Stimulated activated CD4-positive, alpha-beta T cell treated with anti-CD3 and anti-CD28 coated beads, Interleukin-15, amount 100 ng/mL, for 48 hours (primary cell): Measurements from ENCODE around the gene KRTAP5-9.
"Not testable (repeated sequence)": the region's sequence is repeated elsewhere in the genome, so short reads cannot be mapped to it uniquely, and the experiment has no call there.

ENCODE experiments used
- DNase-seq, 2 donors: peaks; one replicate each; pipeline ENCODE4 v3.0.0-alpha.2; 2020; ENCODE audit warnings: low read depth in 2 of 2

Gene KRTAP5-9

GRCh38 chr11:71548120-71548519 is at the start of gene KRTAP5-9:
Gene KRTAP5-9, plus strand, starts transcription at chr11:71548420. Its CDS starts 238 bp downstream, at chr11:71548658.
- DNase-seq: no peak

GRCh38 chr11:71499125-71499524 is 49.1 kb upstream of the KRTAP5-9 start:
- no peak for DNase-seq

- no peak for DNase-seq
These were observed 48.7 kb upstream of the KRTAP5-9 start for GRCh38 chr11:71499546-71499945.

GRCh38 chr11:71500601-71501021 is 47.6 kb upstream of the KRTAP5-9 start:
- no peak for DNase-seq

- no peak for DNase-seq
These were observed 46.9 kb upstream of the KRTAP5-9 start for GRCh38 chr11:71501071-71501985.

GRCh38 chr11:71502026-71502425 is 46.2 kb upstream of the KRTAP5-9 start:
- no peak for DNase-seq

- no peak for DNase-seq
These were observed 45.3 kb upstream of the KRTAP5-9 start for GRCh38 chr11:71502871-71503435.

DNA sequence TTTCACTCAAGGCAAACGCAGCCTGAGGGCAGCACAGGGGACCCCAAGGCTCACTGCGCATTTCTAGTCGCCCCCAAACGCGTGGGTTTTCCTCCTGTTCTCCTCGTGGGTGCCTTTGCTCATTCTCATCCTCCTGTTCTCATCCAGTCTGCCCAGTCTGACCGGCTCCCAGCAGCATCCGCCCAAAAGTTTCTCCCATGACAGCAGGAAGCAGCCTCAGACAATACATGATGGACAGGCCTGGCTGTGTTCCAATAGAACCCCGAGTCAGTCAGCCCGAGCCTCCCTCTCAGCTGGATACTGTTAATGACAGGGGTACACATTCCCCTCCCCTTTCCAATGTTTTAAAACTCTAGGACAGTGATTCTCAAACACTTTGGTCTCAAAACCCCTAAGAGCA is 43.7 kb upstream of the KRTAP5-9 start:
- no peak for DNase-seq

DNA sequence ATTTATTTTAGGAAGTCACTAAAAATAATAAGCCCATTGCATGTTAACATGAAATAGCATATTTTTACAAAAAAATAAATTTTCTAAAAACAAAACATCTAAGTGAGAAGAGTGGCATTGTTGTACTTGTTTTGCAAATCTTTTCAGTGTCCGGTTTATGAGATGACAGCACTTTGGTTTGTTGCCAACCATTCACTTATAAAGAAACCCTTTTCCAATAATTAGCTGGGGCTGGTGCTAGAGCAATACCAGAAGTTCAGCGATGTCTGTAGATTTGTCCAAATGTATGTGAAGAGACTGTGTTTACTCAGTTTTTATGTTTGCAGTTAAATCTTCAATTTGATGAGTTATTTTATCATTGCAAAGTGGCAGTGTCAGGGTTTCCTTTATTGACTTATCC is 43.2 kb upstream of the KRTAP5-9 start:
- DNase-seq: no peak

DNA sequence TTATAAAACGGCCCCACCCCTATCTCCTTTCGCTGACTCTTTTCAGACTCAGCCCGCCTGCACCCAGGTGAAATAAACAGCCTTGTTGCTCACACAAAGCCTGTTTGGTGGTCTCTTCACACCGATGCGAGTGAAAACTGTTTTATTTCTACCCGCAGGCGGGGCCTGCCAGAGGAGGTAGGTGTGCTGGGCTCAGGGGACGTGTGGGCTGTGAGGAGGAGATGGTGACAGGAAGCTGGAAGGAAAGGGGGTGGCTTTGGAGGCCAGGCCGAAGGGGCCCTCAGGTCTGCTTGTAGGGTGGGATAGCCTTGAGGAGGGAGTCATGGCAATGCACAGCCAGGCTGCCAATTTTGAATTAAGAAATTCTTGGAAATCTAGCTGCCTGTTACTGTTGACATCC is 42.4 kb upstream of the KRTAP5-9 start:
- no peak for DNase-seq

DNA sequence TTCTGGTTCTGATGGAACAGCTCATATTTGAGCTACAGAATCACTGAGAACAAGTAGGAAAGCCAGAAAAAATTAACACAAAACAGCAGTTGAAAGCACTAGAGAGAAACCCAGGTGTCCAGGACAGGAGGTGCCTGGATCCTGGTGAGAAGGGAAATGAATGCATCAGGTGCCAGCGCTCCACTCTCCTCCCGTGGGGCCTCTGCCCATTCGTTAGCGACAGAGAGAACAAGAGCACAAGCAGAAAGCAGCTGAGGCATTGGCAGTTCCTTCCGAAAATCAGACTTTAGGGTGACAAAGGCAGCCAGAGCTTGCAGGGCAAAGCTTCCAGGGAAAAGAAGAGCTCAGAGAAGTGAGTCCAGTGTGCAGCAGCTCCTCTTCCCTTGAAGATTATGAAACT is 41.1 kb upstream of the KRTAP5-9 start:
- DNase-seq: no peak

- DNase-seq: no peak
These were observed 29.4 kb upstream of the KRTAP5-9 start for GRCh38 chr11:71518506-71519471.

DNA sequence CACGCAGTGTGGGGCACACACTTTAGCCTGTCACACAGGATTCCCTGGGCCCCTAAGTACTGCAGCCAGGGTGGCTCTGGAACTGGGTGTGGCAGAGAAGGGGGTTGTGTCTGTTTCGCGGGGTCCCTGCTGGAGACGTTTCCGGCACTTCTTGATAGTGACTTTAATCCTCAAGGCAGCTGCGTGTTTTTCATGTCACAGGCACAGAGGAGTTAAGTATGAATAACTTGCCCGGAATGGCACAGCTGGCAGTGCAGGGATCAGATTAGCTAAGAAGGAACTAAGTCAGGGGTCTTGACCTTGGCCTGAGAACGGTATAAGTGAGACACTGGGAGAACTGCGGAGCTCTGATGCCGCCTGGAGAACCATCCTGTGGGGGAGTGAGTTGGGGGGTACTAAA is 28.7 kb upstream of the KRTAP5-9 start:
- no peak for DNase-seq

DNA sequence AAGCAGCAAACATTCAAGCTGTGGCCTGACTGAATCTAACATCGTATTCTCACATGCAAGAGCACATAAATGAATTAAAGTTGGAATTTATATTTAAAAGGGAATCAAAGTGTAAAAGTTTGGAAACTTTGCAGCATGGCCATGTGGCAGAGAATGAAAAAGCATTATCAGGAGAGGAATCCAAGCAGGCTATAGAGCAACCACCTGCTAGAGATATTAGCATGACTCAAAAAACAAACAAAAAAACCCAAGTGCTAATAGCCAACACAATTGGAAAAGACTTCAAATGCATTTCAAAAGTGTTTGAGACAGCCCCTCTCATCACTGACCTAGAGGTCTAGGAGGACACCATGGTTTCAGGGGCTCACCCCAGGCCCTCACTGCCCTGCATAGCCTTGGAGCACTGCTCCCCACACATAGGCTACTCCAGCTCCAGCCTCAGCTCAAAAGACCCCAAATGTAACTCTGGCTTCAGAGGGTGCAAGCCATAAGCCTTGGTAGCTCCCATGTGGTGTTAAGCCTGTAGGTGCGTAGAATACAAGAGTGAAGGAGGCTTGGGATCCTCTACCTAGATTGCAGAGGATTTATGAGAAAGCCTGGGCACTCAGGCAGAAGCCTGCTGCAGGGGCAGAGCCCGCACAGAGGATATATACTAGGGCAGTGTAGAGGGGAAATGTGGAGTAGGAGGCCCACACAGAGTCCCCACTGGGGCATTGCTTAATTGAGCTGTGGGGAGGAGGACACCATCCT is 22.9 kb upstream of the KRTAP5-9 start:
- no peak for DNase-seq

- DNase-seq: no peak
These were observed 22.2 kb upstream of the KRTAP5-9 start for GRCh38 chr11:71525938-71526495.

DNA sequence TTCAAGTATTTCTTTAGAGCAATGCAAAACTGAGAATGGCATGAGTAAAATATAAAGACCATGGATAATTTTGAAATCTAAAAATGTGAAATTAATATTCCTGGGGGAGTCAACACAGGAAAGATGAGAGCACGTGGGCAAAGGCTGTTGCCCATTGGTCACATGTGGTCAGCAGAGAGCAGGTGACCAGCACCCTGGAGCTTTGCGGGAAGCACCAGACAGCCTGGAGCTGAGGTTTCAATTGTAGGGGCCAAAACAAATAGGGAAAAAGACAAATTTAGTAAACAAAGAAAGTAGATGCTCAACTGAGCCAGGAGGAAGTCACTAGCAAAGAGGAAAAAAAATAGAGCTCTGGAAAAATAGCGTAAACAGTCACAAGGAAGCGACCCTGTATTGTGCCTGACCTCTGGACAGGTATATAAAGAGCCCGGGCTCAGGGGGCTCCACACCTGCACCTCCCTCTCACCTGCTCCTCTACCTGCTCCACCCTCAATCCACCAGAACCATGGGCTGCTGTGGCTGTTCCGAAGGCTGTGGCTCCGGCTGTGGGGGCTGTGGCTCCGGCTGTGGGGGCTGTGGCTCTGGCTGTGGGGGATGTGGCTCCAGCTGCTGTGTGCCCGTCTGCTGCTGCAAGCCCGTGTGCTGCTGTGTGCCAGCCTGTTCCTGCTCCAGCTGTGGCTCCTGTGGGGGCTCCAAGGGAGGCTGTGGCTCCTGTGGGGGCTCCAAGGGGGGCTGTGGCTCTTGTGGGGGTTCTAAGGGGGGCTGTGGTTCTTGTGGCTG is 21.2 kb upstream of the KRTAP5-9 start, which contains the start of gene KRTAP5-7:
Gene KRTAP5-7 (plus strand): TSS at position 472 of the 780 bp plus-strand sequence. CDS start 34 bp downstream, at position 506.
- DNase-seq: not testable (repeated sequence)

GRCh38 chr11:71527576-71528210 is 20.5 kb upstream of the KRTAP5-9 start:
- no peak for DNase-seq

DNA sequence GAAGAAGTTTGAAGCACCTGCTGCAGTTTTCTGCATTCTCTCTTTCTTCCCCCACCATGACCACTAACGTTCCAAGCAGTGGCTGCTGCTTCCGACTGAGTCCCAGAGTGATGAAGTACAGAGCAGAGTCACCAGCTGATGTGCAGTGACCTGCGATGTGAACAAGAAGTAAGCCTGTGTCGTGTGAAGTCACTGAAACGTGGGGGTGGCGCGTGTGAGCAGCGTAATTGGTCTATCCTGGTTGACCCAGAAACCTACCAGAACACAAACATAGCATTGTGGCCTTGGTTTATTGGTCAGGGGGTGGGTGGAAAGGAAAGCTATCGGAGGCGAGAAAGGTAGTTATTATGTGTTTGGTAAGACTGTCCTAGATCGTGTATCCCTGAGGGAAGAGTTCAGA is 17.6 kb upstream of the KRTAP5-9 start:
- DNase-seq: no peak

DNA sequence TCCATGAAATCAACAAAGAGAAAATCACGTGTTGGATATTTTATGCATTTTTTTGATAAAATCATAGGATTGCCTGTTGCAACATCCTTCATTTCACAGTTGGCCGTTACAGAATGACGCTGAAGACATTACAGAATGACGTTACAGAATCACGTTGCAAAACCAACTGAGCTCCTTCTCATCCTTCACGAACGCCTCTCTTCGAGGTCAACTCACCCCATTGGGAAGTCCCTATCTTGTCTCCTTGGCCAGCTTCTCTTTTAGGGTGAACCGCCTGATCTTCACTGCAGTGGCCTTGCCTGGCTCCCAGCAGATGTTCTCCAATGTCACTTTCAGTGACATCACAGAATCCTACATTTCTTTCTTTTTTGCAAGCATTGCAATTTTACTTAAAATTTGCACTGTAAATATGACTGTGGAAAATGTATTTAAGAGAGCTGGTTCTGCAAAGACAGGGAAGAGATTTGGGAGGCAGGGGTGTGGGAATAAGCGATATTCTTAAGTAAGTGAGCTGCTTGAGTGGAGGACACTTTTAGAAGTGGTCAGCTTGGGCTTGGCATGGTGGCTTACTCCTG is 16.1 kb upstream of the KRTAP5-9 start:
- DNase-seq: no peak
